GM13976 (cell line): ENCODE data around the gene RARS1.

ENCODE experiments used
- DNase-seq: peaks from one replicate; pipeline ENCODE4 v3.0.0; 2012; ENCODE audit warnings: low spot score
- CTCF ChIP-seq: IDR thresholded peaks from 2 replicates; pipeline ENCODE4 v1.5.1; 2012; ENCODE audit warnings: borderline replicate concordance, mild to moderate bottlenecking; ENCODE audit not compliant: insufficient read depth; ENCODE audit errors: extremely low read depth, missing control alignments, control extremely low read depth
- in situ Hi-C: fragments of 300-500 bp; cut with MboI; formaldehyde crosslinking; loops from one replicate; pipeline ENCODE4 v1.12.0; 2022; ENCODE audit warnings: low sequenced_read_pairs, mixed read lengths, inconsistent platforms; ENCODE audit not compliant: unreplicated experiment

RARS1 gene

GRCh38 chr5:168464641-168465040 is 21.6 kb upstream of the RARS1 start:
- DNase-seq, result no peak
- no peak for TF ChIP-seq CTCF
- in situ Hi-C loops, result no loop called here

- in situ Hi-C loops, result no loop called here
- TF ChIP-seq CTCF, result no peak
- no peak for DNase-seq
Observed at GRCh38 chr5:168467755-168468330, 18.4 kb upstream of the RARS1 start.

GRCh38 chr5:168468836-168469235 is 17.4 kb upstream of the RARS1 start:
- DNase-seq, result no peak
- no peak for TF ChIP-seq CTCF
- in situ Hi-C loops, result no loop called here

GRCh38 chr5:168469816-168470215 is 16.5 kb upstream of the RARS1 start:
- DNase-seq, result no peak
- in situ Hi-C loops, result no loop called here
- TF ChIP-seq CTCF, result no peak

- TF ChIP-seq CTCF, result no peak
- no peak for DNase-seq
- in situ Hi-C loops, result no loop called here
Observed at GRCh38 chr5:168471785-168472184, 14.5 kb upstream of the RARS1 start.

GRCh38 chr5:168472329-168472728 is 13.9 kb upstream of the RARS1 start:
- in situ Hi-C loops, result no loop called here
- no peak for TF ChIP-seq CTCF
- no peak for DNase-seq
